AG04449 (cell line): ENCODE results near the gene GFOD1.
"Not testable (repeated sequence)": the region's sequence is repeated elsewhere in the genome, so short reads cannot be mapped to it uniquely, and the experiment has no call there.

ENCODE experiments used
- CTCF ChIA-PET: fragments of 350-600 bp; formaldehyde crosslinking; extraction: SDS; loops from one replicate; lab custom pipeline; 2021; ENCODE audit warnings: antibody characterized with exemption; lab: Yijun Ruan, JAX
- POLR2A ChIA-PET: fragments of 400-600, 350-600 bp; formaldehyde crosslinking; extraction: SDS; loops from one replicate; lab custom pipeline; 2020; ENCODE audit warnings: antibody characterized with exemption, inconsistent platforms; lab: Yijun Ruan, JAX
- DNase-seq: peaks from one replicate; pipeline ENCODE4 v3.0.0-alpha.2; 2010; ENCODE audit warnings: low read depth, low spot score
- H3K4me3 ChIP-seq: 2 replicates; pipeline ENCODE4 v1.5.1; 2011; ENCODE audit warnings: low read depth, mild to moderate bottlenecking, control low read depth, low read length
- TF ChIP-seq, protein P1 (sequence below): IDR thresholded peaks from one replicate; pipeline ENCODE4 v1.5.1; 2011; ENCODE audit warnings: mild to moderate bottlenecking, moderate library complexity, low read length, control low read depth, inconsistent platforms; ENCODE audit not compliant: insufficient read depth; ENCODE audit errors: missing control alignments

GFOD1 gene

DNA sequence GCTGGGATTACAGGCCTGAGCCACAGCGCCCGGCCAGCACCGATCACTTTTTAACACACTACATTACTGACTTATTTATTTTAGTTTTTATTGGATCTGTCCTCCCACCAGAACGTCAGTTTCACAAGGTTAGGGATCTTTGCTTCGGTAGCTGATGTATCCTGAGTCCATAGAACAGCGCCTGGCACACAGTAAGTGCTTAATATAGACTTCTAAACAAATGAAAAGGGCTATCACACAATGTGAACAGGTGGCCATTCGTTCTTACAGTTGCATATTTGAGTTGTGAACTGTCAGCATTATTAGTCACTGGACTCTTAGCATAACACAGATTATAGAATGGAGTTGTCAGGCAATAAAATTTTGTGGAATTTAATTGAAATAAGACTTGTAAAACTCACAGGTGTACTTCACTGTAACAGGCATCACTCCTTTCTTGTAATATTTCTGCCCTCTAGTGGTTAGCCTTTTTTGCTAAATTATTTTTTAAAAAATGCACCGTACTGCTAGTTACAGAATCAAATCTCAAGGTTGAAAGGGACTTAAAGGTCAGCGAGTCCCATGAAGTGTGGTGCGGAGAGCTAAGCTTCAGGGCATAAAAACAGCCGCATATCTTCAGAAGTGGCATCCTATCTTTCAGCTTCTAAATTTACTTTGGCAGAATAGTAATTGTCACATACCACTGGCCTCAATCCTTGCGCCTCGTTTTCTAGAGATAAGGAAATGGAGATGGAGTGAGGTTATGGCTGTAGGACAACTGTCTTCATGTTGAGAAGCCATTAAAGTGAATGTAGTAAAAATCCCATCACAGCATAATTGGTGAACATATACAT, 155.7 kb downstream of the GFOD1 start:
- DNase-seq: no peak
- POLR2A ChIA-PET: no interaction called here
- no peak overlapping the region for H3K4me3 ChIP-seq
- TF ChIP-seq, protein P1, sequence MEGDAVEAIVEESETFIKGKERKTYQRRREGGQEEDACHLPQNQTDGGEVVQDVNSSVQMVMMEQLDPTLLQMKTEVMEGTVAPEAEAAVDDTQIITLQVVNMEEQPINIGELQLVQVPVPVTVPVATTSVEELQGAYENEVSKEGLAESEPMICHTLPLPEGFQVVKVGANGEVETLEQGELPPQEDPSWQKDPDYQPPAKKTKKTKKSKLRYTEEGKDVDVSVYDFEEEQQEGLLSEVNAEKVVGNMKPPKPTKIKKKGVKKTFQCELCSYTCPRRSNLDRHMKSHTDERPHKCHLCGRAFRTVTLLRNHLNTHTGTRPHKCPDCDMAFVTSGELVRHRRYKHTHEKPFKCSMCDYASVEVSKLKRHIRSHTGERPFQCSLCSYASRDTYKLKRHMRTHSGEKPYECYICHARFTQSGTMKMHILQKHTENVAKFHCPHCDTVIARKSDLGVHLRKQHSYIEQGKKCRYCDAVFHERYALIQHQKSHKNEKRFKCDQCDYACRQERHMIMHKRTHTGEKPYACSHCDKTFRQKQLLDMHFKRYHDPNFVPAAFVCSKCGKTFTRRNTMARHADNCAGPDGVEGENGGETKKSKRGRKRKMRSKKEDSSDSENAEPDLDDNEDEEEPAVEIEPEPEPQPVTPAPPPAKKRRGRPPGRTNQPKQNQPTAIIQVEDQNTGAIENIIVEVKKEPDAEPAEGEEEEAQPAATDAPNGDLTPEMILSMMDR: peak; percentile 14
- CTCF ChIA-PET: interaction anchor here (0.8 to 8.9 kb wide), 27 partner anchors 8 to 419 kb away, joined by 3 to 141 read pairs (median 3); partner anchors contain the start of genes NOL7 and SIRT5

DNA sequence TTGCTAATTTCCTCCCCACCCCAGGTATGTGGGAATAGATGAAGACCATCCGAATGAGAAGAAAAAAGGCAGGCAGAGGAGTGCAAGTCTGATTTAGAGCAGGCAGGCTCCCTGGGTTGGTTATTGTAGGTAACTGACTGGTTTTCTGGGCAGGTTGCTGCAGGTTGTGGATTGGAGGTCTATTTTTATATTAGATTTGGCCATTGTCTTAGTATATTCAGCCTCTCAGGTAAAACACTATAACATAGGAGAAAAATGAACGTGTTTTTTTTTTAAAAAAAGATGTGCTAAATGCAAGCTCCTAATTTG, 158.6 kb downstream of the GFOD1 start:
- DNase-seq: no peak
- CTCF ChIA-PET: interaction anchor here (0.8 to 8.9 kb wide), 9 partner anchors 9 to 417 kb away, joined by 3 to 141 read pairs (median 12); partner anchors contain the start of genes NOL7 and SIRT5
- H3K4me3 ChIP-seq: peak overlapping the region; percentile 88
- TF ChIP-seq, protein P1: no peak
- POLR2A ChIA-PET: interaction anchor here (1.0 to 1.7 kb wide), 6 partner anchors 26 to 371 kb away, joined by 3 to 6 read pairs (median 4); partner anchors contain the start of genes NOL7 and SIRT5

DNA sequence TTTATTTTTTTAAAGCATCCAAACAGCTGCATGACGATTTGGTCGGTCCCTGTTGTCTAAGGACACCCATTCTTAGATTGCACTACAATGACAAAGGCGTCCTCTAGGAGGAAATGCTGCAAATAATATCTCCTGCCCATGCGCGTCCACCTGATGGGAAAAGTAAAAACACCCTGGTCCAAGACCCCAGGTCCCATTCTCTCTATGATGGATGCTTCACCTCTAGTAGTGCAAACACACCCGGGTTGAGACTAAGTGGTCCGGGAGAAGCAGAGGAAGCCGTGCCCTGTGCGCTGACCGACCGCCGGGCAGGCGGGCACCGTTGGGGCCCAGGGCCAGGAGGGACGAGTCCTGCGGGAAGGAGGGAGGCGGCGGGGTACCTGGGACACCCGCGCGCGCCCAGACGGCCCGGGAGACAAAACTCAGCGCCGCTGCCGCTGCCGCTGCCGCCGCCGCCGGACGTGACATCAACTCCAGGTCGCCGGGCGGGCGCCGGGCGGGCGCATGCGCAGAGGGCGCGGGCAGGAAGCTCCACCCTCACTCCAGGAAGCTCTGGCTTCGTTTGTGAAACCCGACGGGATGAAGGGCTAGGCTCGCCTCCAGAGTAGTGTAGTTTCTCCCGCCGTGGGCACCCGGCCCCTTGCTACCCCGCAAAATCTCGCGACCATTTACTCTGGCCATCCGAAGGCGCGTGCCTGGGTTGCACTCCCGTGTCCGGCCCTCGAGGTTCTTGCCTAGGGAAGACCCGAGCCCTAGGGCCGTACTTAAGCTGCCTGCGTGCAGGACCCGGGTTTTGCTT, 159.1 kb downstream of the GFOD1 start, which contains the start of gene TBC1D7:
TBC1D7 (minus strand) TSS at position 462 of the 799 bp plus-strand sequence. CDS start 1,639 bp downstream, outside the sequence.
- peak within 1 kb of the TSS; percentile 88 for H3K4me3 ChIP-seq
- POLR2A ChIA-PET: interaction anchor here (0.7 to 1.7 kb wide), 8 partner anchors 10 to 370 kb away, joined by 3 to 6 read pairs (median 4); partner anchors contain the start of genes NOL7 and SIRT5
- TF ChIP-seq, protein P1: no peak
- peak; percentile 19 for DNase-seq
- CTCF ChIA-PET: interaction anchor here (0.6 to 8.9 kb wide), 11 partner anchors 10 to 416 kb away, joined by 3 to 141 read pairs (median 8); partner anchors contain the start of genes NOL7 and SIRT5

DNA sequence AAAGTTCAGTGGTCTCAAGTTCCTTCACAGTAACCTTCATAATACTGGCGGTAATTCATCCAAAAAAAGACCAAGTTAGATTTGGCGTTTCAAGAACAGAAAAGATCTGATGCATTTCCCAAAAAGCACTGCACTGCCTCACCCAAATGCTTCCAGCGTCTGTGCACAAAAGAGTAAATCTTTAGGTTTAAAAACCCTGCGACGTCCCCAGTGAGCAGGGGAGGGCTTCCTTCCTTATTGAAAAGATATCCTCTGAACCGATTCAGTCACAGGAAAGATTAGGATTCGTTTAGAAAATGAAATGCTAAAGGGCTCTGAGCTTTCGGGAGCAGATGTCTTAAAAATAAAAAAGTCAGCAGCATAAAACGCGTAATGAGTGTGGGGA, 159.7 kb downstream of the GFOD1 start:
- ChIA-PET CTCF (interaction anchor here (1.1 to 8.9 kb wide), 7 partner anchors 9 to 415 kb away, joined by 3 to 141 read pairs (median 16); partner anchors contain the start of genes NOL7 and SIRT5), POLR2A (interaction anchor here (0.7 to 1.7 kb wide), 3 partner anchors 10 to 288 kb away, joined by 3 to 4 read pairs (median 3); partner anchors contain the start of gene NOL7)
- H3K4me3 ChIP-seq: peak overlapping the region; percentile 88
- TF ChIP-seq, protein P1: no peak
- no peak for DNase-seq

DNA sequence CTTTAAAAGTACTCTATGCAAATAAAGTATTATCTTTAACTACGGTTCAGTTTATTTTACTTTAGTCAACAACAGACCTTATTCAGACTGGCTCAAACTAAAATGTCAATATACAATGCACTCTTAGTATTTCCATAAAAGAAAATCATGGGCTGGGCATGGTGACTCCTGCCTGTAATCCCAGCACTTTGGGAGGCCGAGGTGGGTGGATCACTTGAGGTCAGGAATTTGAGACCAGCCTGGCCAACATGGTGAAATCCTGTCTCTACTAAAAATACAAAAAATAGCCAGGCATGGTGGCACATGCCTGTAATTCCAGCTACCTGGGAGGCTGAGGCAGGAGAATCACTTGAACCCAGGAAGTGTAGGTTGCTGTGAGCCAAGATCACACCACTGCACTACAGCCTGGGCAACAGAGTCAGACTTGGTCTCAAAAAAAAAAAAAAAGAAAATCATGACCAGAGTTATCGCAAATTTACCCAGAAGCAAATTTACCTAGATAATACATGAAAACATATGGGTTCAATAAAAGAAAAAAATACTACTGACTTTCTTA, 161.3 kb downstream of the GFOD1 start:
- DNase-seq, H3K4me3 ChIP-seq, POLR2A ChIA-PET: not testable (repeated sequence)
- CTCF ChIA-PET: interaction anchor here (8.1 kb wide), 1 partner anchor 414 kb away, joined by 84 read pairs; no protein-coding TSS in a partner anchor
